T-cell (primary cell): Measurements from ENCODE around the gene HES7. TPM values are rescaled to one million over a fixed set of nuclear protein-coding genes. Genes with fewer than 3 reads are reported as not detected.

Experiments
- ATAC-seq, 4 experiments: fragments of 200-7000 bp in 3 of 4; fragments of 150-1000 bp in 1 of 4; cut with Tn5 transposase; replicated peaks in 1 of 4; 1 replicate in 3 of 4; 2 replicates in 1 of 4; pipeline ENCODE4 v1.10.0; 2021; ENCODE audit warnings: moderate library complexity in 3 of 4, mild to moderate bottlenecking in 2 of 4, moderate number of reproducible peaks in 1 of 4
- CTCF ChIA-PET, 2 donors: fragments of 300-600 bp; sonication (Branson Sonifier 250); formaldehyde crosslinking; loops; one replicate each; lab custom pipeline; 2022; ENCODE audit warnings: antibody characterized with exemption in 2 of 2; lab: Charles Lee
- POLR2A ChIA-PET, 2 donors: fragments of 300-600 bp; sonication (Branson Sonifier 250); formaldehyde crosslinking; loops; one replicate each; lab custom pipeline; 2022; ENCODE audit warnings: antibody characterized with exemption in 2 of 2; lab: Charles Lee
- DNase-seq, 35 experiments: peaks; one replicate each; pipeline versions ENCODE4 v3.0.0 to v3.0.0-alpha.2; 2013 to 2023
- H3K27ac ChIP-seq: one replicate; pipeline ENCODE4 v1.5.1; 2013; ENCODE audit warnings: low read length
- H3K27me3 ChIP-seq, 2 experiments: replicated peaks in 1 of 2; 1 replicate in 1 of 2; 2 replicates in 1 of 2; pipeline versions ENCODE4 v1.6.1 to v1.7.0; 2013; ENCODE audit warnings: low read length in 1 of 2, mixed read lengths in 1 of 2; ENCODE audit not compliant: control insufficient read depth in 2 of 2, insufficient read depth in 2 of 2; ENCODE audit errors: extremely low read depth in 1 of 2
- H3K36me3 ChIP-seq, 2 donors: 1 replicate in 1 of 2; 2 replicates in 1 of 2; pipeline versions ENCODE4 v1.6.1 to v1.7.0; 2013; ENCODE audit warnings: low read length in 1 of 2; ENCODE audit not compliant: control insufficient read depth in 2 of 2, insufficient read depth in 1 of 2; ENCODE audit errors: extremely low read depth in 1 of 2
- H3K4me1 ChIP-seq, 2 experiments: 1 replicate in 1 of 2; 2 replicates in 1 of 2; pipeline versions ENCODE4 v1.6.1 to v1.7.0; 2013; ENCODE audit warnings: low read length in 2 of 2, mixed read lengths in 1 of 2; ENCODE audit not compliant: insufficient read depth in 2 of 2, control insufficient read depth in 1 of 2; ENCODE audit errors: extremely low read depth in 1 of 2
- H3K4me3 ChIP-seq, 2 donors: 1 replicate in 1 of 2; 2 replicates in 1 of 2; pipeline versions ENCODE4 v1.5.1 to v1.7.0; 2013; ENCODE audit warnings: mild to moderate bottlenecking in 2 of 2, low read length in 1 of 2, moderate library complexity in 1 of 2; ENCODE audit not compliant: control insufficient read depth in 1 of 2; ENCODE audit errors: extremely low read depth in 1 of 2
- H3K9me3 ChIP-seq: 2 replicates; pipeline ENCODE4 v1.7.0; 2013
- H3K27ac Mint-ChIP-seq, 2 donors: one replicate each; pipeline ENCODE4 v1.8.0; 2020 to 2021; ENCODE audit warnings: mild to moderate bottlenecking in 2 of 2, mixed read lengths in 2 of 2
- H3K27me3 Mint-ChIP-seq, 2 donors: one replicate each; pipeline ENCODE4 v1.8.0; 2021 to 2022; ENCODE audit warnings: mixed read lengths in 2 of 2
- H3K36me3 Mint-ChIP-seq: one replicate; pipeline ENCODE4 v1.8.0; 2021; ENCODE audit warnings: mixed read lengths
- H3K4me1 Mint-ChIP-seq, 3 donors: one replicate each; pipeline ENCODE4 v1.8.0; 2020 to 2022; ENCODE audit warnings: mixed read lengths in 3 of 3, mild to moderate bottlenecking in 1 of 3
- H3K4me3 Mint-ChIP-seq, 3 donors: one replicate each; pipeline ENCODE4 v1.8.0; 2020 to 2022; ENCODE audit warnings: mild to moderate bottlenecking in 3 of 3, mixed read lengths in 3 of 3, moderate library complexity in 3 of 3
- H3K9me3 Mint-ChIP-seq, 3 donors: one replicate each; pipeline ENCODE4 v1.8.0; 2020 to 2022; ENCODE audit warnings: mixed read lengths in 3 of 3
- WGBS: methylation state at CpG from one replicate; pipeline ENCODE4 v1.1.5; 2013; ENCODE audit warnings: missing lambda C conversion rate; ENCODE audit not compliant: insufficient coverage; 5-methylcytosine and 5-hydroxymethylcytosine counted together
- total RNA-seq, 35 experiments: library from RNA in 6 of 35; stranded (reverse) in 6 of 35; fragments of 120-200 nt in 1 of 35; gene quantifications; one replicate each; pipeline versions ENCODE4 v1.2.1 to v1.2.4 and lab custom pipeline; 2013 to 2026

HES7 gene
- total RNA-seq, 5 donors from 2014 or later (not counting 1 experiment from before 2014, with no cell fraction given): 0.16 to 1.6 (median 0.23) TPM; not detected in 2

- Histone ChIP-seq H3K4me3 (peak overlapping the region; percentile 81 to 95), H3K9me3 (no peaks in the 10 kb centered on the region), H3K4me1 (peaks cover 25 to 88% of the 10 kb centered on the region in 2 experiments), H3K27ac (peak overlapping the region; percentile 99), H3K27me3 (no peaks in the 10 kb centered on the region), H3K36me3 (peaks cover 9 to 33% of the 10 kb centered on the region in 2 donors)
- peaks cover 25% of the 10 kb centered on the region for H3K36me3 Mint-ChIP-seq
- 35% methylated on average over 13 of the region's 19 CpGs for WGBS
- DNase-seq: peak in 1 of 35 experiments; percentile 38
- CTCF ChIA-PET: interaction anchor here (0.6 to 0.8 kb wide), 4 partner anchors 12 to 763 kb away, joined by 3 to 4 read pairs (median 4); no protein-coding TSS in a partner anchor
- peak overlapping the region; percentile 85 to 86 (median 86) for H3K4me3 Mint-ChIP-seq
- ATAC-seq: no peak
- H3K27me3 Mint-ChIP-seq: no peaks in the 10 kb centered on the region
- peak overlapping the region; percentile 90 to 94 for H3K27ac Mint-ChIP-seq
- H3K9me3 Mint-ChIP-seq: no peaks in the 10 kb centered on the region
- POLR2A ChIA-PET: interaction anchor here in 1 of 2 donors (1.3 kb wide), 1 partner anchor 14 kb away, joined by 4 read pairs; no protein-coding TSS in a partner anchor
- peaks cover 56 to 63% (median 63%) of the 10 kb centered on the region in 3 donors for H3K4me1 Mint-ChIP-seq
These were observed 37.7 kb upstream of the HES7 start for GRCh38 chr17:8161289-8162232.

DNA sequence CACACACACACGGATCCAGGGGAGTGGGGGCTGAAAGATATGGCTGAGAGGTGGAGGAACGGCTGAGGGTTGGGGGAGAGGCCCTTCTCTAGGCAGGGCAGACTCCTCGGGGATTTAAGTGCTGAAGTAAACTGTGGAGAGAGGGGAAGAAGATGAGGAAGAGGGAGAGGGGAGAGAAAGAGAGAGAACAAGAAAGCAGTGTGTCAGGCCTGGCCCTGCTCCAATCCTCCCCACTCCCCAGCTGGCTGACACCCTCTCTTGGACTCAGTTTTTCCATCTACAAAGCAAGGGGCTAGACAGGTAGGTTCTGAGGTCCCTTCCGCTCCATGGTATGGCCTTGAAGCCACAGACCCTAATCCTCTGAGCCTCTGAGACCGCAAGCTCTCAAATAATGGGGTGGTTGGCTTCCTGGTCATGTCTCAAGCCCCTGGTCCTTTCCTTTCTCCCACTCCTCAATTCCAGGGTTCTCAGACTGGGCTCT, 36.9 kb upstream of the HES7 start:
- no peak for ATAC-seq
- H3K9me3 ChIP-seq: no peaks in the 10 kb centered on the region
- peak overlapping the region; percentile 81 to 95 for H3K4me3 ChIP-seq
- peaks cover 26 to 88% of the 10 kb centered on the region in 2 experiments for H3K4me1 ChIP-seq
- H3K27me3 ChIP-seq: no peaks in the 10 kb centered on the region
- peak overlapping the region; percentile 99 for H3K27ac ChIP-seq
- peak in 1 of 35 experiments; percentile 12 for DNase-seq
- H3K4me1 Mint-ChIP-seq: peaks cover 56 to 63% (median 60%) of the 10 kb centered on the region in 3 donors
- peak overlapping the region; percentile 90 to 94 for H3K27ac Mint-ChIP-seq
- peaks cover 9 to 33% of the 10 kb centered on the region in 2 donors for H3K36me3 ChIP-seq
- ChIA-PET POLR2A (interaction anchor here (0.6 to 1.3 kb wide), 3 partner anchors 10 to 62 kb away, joined by 3 to 4 read pairs (median 4); no protein-coding TSS in a partner anchor), CTCF (interaction anchor here (0.6 to 0.8 kb wide), 4 partner anchors 13 to 763 kb away, joined by 3 to 4 read pairs (median 4); no protein-coding TSS in a partner anchor)
- H3K36me3 Mint-ChIP-seq: peaks cover 25% of the 10 kb centered on the region
- H3K9me3 Mint-ChIP-seq: no peaks in the 10 kb centered on the region
- peak overlapping the region; percentile 85 to 86 (median 86) for H3K4me3 Mint-ChIP-seq
- 100% methylated on average over 2 of the region's 5 CpGs for WGBS
- no peaks in the 10 kb centered on the region for H3K27me3 Mint-ChIP-seq

DNA sequence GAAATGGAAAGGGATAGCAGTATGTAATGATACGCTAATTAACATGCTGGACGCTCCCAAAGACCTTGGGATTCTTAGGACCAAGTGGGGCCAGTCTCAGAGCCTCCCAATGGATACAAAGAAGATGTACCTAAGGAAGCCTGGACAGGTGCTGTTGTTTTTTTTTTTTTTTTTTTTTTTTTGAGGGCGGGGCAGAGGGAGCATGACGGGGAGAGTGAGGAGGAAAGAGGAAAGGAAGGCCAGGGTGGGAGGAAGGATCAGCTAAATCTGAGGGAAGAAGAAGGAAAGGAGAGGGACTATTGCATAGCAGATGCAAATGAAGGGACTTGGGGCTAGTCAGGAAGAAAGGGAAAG, 36.3 kb upstream of the HES7 start:
- Histone ChIP-seq H3K36me3 (peaks cover 9 to 33% of the 10 kb centered on the region in 2 donors), H3K4me3 (no peak overlapping the region), H3K27ac (peak overlapping the region; percentile 99), H3K27me3 (no peaks in the 10 kb centered on the region), H3K4me1 (peaks cover 32 to 88% of the 10 kb centered on the region in 2 experiments), H3K9me3 (no peaks in the 10 kb centered on the region)
- ATAC-seq (no peak), DNase-seq (no peak)
- Mint-ChIP-seq H3K27ac (peak overlapping the region; percentile 92 to 94), H3K4me1 (peaks cover 59 to 62% (median 61%) of the 10 kb centered on the region in 3 donors), H3K36me3 (peaks cover 25% of the 10 kb centered on the region), H3K9me3 (no peaks in the 10 kb centered on the region), H3K4me3 (peak overlapping the region; percentile 57 to 86 (median 85)), H3K27me3 (no peaks in the 10 kb centered on the region)
- ChIA-PET CTCF (interaction anchor here (0.6 to 0.8 kb wide), 2 partner anchors 21 to 22 kb away, joined by 4 read pairs; no protein-coding TSS in a partner anchor), POLR2A (interaction anchor here in 1 of 2 donors (0.6 to 1.0 kb wide), 2 partner anchors 9 to 62 kb away, joined by 3 to 4 read pairs; no protein-coding TSS in a partner anchor)
- WGBS: 72% methylated on average over 2 of the region's 4 CpGs

GRCh38 chr17:8159459-8160223, 35.7 kb upstream of the HES7 start:
- Mint-ChIP-seq H3K27me3 (no peaks in the 10 kb centered on the region), H3K4me3 (peak overlapping the region; percentile 57 to 85 (median 73)), H3K4me1 (peaks cover 54 to 61% (median 57%) of the 10 kb centered on the region in 3 donors), H3K9me3 (no peaks in the 10 kb centered on the region), H3K36me3 (peaks cover 25% of the 10 kb centered on the region), H3K27ac (peak overlapping the region; percentile 87 to 92)
- ATAC-seq (no peak), DNase-seq (peak in 1 of 35 experiments; percentile 12)
- H3K4me1 ChIP-seq: peaks cover 34 to 88% of the 10 kb centered on the region in 2 experiments
- CTCF ChIA-PET: interaction anchor here (0.6 to 2.0 kb wide), 4 partner anchors 14 to 100 kb away, joined by 3 to 10 read pairs (median 6); no protein-coding TSS in a partner anchor
- no peaks in the 10 kb centered on the region for H3K27me3 ChIP-seq
- no peaks in the 10 kb centered on the region for H3K9me3 ChIP-seq
- H3K4me3 ChIP-seq: no peak overlapping the region
- H3K36me3 ChIP-seq: peaks cover 9 to 33% of the 10 kb centered on the region in 2 donors
- POLR2A ChIA-PET: interaction anchor here in 1 of 2 donors (1.0 to 1.2 kb wide), 2 partner anchors 18 to 63 kb away, joined by 4 to 8 read pairs; no protein-coding TSS in a partner anchor
- no CpG with 5 or more reads among the region's 4 CpGs for WGBS
- peak overlapping the region; percentile 99 for H3K27ac ChIP-seq

- Mint-ChIP-seq H3K4me3 (peak overlapping the region; percentile 14 to 85 (median 26)), H3K27me3 (no peaks in the 10 kb centered on the region), H3K36me3 (peaks cover 26% of the 10 kb centered on the region), H3K27ac (peak overlapping the region; percentile 87 to 88), H3K9me3 (no peaks in the 10 kb centered on the region), H3K4me1 (peaks cover 47 to 60% (median 50%) of the 10 kb centered on the region in 3 donors)
- ChIA-PET POLR2A (interaction anchor here in 1 of 2 donors (0.6 to 1.2 kb wide), 2 partner anchors 18 to 29 kb away, joined by 4 to 8 read pairs; no protein-coding TSS in a partner anchor), CTCF (interaction anchor here (0.5 to 2.0 kb wide), 8 partner anchors 14 to 124 kb away, joined by 3 to 10 read pairs (median 6); no protein-coding TSS in a partner anchor)
- no peak overlapping the region for H3K4me3 ChIP-seq
- no peaks in the 10 kb centered on the region for H3K9me3 ChIP-seq
- H3K4me1 ChIP-seq: peaks cover 32 to 88% of the 10 kb centered on the region in 2 experiments
- no peak for ATAC-seq
- H3K27ac ChIP-seq: peak overlapping the region; percentile 99
- no peak for DNase-seq
- WGBS: no CpG with 5 or more reads among the region's 3 CpGs
- peaks cover 9 to 33% of the 10 kb centered on the region in 2 donors for H3K36me3 ChIP-seq
- no peaks in the 10 kb centered on the region for H3K27me3 ChIP-seq
These were observed 35.1 kb upstream of the HES7 start for GRCh38 chr17:8159032-8159400.
